GM19035 (cell line): ENCODE data around the gene DENND1C.
"Not testable (repeated sequence)": the region's sequence is repeated elsewhere in the genome, so short reads cannot be mapped to it uniquely, and the experiment has no call there.

ENCODE experiments used
- ATAC-seq: cut with Tn5 transposase; IDR thresholded peaks from one replicate; pipeline ENCODE4 v1.9.1; 2021; ENCODE audit not compliant: unreplicated experiment

DENND1C gene

GRCh38 chr19:6509118-6509971 lies 27.8 kb upstream of the DENND1C start:
- no peak for ATAC-seq

- ATAC-seq, result not testable (repeated sequence)
Observed at GRCh38 chr19:6508028-6508771, 26.6 kb upstream of the DENND1C start.

- no peak for ATAC-seq
Observed at GRCh38 chr19:6503407-6504201, 22.0 kb upstream of the DENND1C start.

GRCh38 chr19:6501740-6502648 lies 20.4 kb upstream of the DENND1C start, which contains the start of gene TUBB4A:
TSS of gene TUBB4A (minus strand) at chr19:6502309. CDS start at chr19:6502212, 97 bp downstream.
- no peak for ATAC-seq

- ATAC-seq, result no peak
Observed at GRCh38 chr19:6500837-6501739, 19.5 kb upstream of the DENND1C start.

GRCh38 chr19:6499052-6499790 lies 17.6 kb upstream of the DENND1C start:
- ATAC-seq, result no peak

GRCh38 chr19:6498294-6499036 lies 16.9 kb upstream of the DENND1C start:
- ATAC-seq, result no peak

- no peak for ATAC-seq
Observed at GRCh38 chr19:6495947-6496346, 14.4 kb upstream of the DENND1C start.

- ATAC-seq, result no peak
Observed at GRCh38 chr19:6494438-6495036, 12.9 kb upstream of the DENND1C start.

- ATAC-seq, result no peak
Observed at GRCh38 chr19:6491802-6492592, 10.4 kb upstream of the DENND1C start.

GRCh38 chr19:6490134-6490533 lies 8.5 kb upstream of the DENND1C start:
- no peak for ATAC-seq

- ATAC-seq, result peak; percentile 72
Observed at GRCh38 chr19:6489278-6490061, 7.9 kb upstream of the DENND1C start.

GRCh38 chr19:6484831-6485230 lies 3.2 kb upstream of the DENND1C start:
- ATAC-seq, result no peak

- no peak for ATAC-seq
Observed at GRCh38 chr19:6484230-6484629, 2.6 kb upstream of the DENND1C start.

GRCh38 chr19:6483235-6483634 lies 1.6 kb upstream of the DENND1C start:
- ATAC-seq, result no peak

- ATAC-seq, result no peak
Observed at GRCh38 chr19:6482343-6482686, 728 bp upstream of the DENND1C start.
